HG02884 (cell line): ENCODE data around the gene SMYD5.

Experiments used
- ATAC-seq: cut with Tn5 transposase; IDR thresholded peaks from one replicate; pipeline ENCODE4 v1.9.1; 2021; ENCODE audit warnings: mild to moderate bottlenecking, moderate library complexity; ENCODE audit not compliant: unreplicated experiment

SMYD5 gene

DNA sequence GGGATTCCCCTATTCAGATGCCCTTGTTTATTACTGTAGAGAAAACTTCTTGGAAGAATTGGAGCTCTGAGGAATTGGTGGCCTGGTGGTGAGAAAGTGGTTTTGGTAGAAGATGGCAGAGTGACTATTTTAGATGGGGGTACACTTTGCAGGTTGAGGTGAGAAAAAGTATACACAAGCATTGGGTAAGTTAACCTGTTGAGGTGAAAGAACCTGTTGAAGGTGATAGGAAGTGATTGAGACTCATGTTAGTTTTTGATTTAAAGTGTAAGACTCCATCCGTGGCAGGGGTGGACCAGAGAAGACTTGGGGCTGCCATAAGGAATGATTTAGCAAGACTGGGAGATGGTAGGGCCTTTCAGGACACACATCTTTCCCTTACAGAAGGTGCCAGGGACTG, 23.1 kb downstream of the SMYD5 start:
- ATAC-seq: no peak

DNA sequence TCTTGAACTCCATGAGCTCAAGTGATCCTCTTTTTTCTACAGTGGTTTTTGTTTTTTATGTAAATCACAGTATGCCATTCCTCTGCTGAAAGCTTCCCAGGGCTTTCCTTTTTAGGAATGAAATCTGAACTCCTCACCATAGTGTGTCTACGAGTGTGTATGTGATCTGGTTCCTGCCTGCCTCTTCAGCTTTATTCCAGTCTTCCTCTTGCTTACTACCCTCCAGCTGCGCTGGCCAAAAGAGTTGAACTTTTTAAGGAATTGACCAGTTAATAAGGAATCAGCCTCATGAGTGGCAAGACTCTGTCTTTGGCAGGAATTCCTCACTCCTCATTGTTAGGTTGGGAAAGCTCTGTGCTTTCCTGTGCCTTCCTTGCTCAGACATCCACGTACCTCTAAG, 24.1 kb downstream of the SMYD5 start:
- no peak for ATAC-seq

DNA sequence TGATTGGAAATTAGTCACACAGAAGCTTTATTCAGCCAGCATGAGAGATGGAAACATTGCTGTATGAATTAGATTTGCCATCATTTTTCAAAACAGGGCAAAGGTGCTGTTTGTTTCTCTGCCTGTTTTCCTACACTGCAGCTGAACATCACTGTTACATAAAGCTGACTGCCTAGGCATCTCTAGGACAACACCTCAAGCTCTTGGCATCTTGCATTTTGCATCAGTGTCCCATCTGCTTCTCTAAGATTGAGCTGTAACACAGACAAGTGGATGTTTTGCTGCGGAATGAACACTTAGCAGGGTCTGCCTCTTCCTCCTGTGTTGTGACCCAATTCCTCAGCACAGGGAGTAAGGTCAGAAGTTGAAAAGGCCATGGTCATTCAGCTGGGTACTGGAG, 24.9 kb downstream of the SMYD5 start:
- ATAC-seq: no peak

DNA sequence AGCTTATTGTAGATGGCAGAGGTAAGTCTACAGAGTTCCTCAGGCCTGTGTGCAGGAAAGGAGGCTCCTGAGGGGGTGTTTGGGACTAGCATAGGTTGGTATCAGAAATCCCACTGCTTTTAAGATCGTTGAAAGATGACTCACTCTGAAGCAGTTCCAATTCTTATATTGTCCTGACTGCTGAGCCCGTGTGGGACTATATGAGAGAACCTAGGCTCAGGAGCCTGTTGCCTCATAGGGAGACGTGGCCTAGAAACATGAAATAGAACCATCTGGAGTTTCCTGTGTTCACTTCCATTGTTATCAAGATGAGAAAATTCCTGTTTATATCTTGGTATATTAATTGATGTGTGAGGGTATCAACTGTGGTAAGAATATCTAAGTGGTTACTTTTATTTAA, 25.7 kb downstream of the SMYD5 start:
- ATAC-seq: no peak

GRCh38 chr2:73243884-73244570, 30.0 kb downstream of the SMYD5 start:
- ATAC-seq: no peak

DNA sequence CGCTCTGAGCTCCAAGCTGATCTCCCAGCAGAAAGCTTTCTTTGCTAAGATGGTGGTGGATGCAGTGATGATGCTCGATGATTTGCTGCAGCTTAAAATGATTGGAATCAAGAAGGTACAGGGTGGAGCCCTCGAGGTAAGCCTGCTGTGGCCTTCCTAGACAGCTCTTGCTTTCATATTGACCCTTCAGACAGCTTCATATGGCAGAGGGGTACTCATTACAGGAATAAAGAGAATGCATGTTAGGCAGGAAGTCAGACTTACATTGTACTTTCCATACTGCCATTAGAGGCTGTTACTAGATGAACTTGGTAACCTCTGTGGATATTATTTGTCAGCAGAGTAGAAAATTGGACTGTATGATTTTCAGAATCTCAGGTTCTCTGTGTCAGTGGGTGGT, 30.5 kb downstream of the SMYD5 start:
- ATAC-seq: no peak

DNA sequence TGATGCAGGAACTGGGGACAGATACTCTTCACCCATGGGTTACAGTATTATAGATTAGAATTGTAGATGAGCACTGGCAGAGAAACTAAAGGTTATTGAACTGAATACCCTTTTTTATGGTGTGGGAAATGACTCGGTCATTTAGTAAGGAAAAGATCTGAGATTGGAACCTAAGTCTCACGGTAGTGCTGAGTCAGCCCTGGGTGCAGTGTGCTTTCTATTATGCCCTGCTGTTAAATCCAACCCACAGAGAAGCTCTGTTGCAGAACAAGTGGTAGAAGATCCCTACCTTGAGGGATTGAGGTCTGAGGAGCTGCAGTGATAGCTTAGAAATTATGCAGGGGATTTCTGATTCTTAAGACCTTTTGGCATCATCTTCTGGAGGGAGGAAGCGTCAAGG, 32.8 kb downstream of the SMYD5 start:
- no peak for ATAC-seq

- no peak for ATAC-seq
These were observed 35.6 kb downstream of the SMYD5 start for GRCh38 chr2:73249636-73250035.

DNA sequence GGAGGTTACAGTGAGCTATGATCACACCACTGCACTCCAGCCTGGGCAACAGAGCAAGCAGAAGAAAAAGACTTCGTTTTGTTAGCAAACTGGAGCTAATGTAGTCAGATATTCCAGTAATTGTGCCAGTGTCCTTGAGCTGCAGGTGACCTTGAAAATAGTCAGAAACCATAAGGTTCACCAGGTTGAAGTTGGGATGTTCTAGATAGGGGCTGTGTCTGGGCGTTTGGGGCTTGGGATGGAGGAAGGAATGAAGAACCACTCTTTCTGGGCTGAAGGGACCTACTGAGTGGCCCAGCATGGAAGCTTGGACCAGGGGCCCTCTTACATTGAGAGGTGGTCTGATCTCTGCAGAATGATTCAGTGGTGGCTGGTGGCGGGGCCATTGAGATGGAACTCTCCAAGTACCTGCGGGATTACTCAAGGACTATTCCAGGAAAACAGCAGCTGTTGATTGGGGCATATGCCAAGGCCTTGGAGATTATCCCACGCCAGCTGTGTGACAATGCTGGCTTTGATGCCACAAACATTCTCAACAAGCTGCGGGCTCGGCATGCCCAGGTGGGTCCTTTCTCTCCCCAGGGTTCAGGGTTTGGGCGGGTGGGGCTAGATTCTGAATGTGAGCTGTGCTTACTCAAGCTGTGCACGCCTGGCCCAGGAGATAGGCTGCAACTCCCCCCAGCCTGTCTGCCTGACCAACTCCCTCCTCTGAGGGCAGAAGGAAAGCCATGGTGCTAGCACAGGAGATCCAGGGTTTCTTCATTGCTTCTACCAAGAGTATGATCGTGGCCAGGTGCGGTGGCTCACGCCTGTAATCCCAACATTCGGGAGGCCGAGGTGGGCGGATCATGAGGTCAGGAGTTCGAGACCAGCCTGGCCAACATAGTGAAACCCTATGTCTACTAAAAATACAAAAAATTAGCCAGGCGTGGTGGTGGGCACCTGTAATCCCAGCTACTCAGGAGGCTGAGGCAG, 37.1 kb downstream of the SMYD5 start:
- ATAC-seq: no peak

DNA sequence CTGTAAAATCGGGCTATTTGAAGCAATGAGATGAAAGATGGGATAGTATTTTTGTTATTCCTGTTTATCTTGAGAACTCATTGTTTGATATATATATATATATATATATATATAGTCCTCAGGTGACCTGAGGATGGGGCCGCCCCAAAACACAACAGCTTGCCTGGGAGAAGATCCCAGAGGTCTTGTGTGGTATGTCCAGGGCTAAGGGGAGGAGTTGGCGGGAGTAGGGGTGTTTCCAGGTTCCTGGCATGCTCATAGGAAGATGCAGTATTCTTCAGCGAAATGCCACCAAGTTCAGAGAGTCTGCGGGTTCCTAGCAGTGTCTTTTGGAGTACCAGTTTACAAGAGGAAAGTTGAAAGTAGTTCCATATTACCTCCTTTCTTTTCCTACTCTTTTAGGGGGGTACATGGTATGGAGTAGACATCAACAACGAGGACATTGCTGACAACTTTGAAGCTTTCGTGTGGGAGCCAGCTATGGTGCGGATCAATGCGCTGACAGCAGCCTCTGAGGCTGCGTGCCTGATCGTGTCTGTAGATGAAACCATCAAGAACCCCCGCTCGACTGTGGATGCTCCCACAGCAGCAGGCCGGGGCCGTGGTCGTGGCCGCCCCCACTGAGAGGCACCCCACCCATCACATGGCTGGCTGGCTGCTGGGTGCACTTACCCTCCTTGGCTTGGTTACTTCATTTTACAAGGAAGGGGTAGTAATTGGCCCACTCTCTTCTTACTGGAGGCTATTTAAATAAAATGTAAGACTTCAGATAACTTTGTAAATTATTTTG, 38.4 kb downstream of the SMYD5 start:
- no peak for ATAC-seq

GRCh38 chr2:73253400-73253799, 39.4 kb downstream of the SMYD5 start:
- ATAC-seq: no peak

- no peak for ATAC-seq
These were observed 39.9 kb downstream of the SMYD5 start for GRCh38 chr2:73253901-73254300.

DNA sequence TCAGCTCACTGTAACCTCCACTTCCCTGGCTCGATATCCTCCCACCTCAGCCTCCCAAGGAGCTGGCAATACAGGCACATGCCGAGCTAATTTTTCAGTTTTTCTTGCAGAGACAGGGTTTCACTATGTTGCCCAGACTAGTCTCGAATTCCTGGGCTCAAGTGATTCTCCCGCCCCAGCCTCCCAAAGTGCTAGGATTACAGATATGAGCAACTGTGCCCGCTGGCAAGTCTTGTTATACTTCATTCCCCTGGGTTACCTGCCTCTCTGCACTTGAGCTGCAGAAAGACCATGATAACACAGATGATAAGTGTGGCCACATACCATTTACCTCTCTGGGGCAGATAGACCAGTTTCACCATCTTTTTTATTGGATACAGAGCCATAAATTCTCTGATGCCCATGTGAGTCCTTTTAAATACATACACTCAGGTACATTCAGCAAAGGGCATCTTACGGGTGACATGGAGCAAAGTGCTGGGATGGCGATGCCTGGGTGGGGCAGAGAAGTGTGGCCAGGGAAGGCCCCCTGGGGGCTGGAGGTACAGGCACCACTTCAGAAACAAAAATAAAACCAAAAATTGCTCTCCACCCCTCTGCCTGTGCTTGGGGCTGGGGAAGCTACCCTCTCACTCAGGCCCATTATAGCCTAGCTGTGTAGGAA, 40.4 kb downstream of the SMYD5 start:
- no peak for ATAC-seq

GRCh38 chr2:73255007-73255644, 41.1 kb downstream of the SMYD5 start:
- ATAC-seq: no peak

- no peak for ATAC-seq
These were observed 42.0 kb downstream of the SMYD5 start for GRCh38 chr2:73255907-73256617.

DNA sequence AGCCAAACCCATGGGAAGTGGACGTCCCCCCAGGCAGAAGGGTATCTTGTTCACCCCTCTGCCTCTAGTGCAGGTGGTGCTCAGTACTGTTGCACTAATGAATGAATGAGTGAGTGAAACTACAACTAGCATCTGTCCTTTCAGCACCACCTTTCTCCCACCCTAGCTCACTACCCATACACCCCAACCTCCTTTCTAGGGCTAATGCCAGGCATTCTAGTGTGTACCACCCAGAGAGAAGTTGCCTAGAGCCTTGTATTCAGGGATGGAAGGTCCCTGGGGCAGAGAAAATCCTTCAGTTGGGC, 42.5 kb downstream of the SMYD5 start:
- ATAC-seq: no peak

DNA sequence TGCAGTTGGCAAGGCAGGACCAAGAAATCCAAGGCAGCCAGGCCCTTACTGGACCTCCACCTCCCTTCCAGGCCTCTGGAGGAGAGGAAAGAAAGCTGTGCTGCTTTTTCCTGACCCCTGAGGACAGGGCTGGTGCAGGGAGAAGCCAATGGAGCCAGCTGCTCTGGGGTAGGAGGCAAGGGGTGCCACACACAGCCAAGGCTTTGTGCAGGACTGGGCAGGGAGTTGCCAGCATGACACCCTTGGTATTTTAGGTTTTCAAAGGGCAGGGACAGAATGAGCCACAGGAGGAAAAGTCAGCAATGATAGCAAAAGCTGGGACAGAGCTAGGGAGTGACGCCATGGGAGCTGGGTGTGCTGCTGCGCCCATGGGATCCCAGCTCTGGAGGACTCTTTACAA, 43.0 kb downstream of the SMYD5 start:
- no peak for ATAC-seq

DNA sequence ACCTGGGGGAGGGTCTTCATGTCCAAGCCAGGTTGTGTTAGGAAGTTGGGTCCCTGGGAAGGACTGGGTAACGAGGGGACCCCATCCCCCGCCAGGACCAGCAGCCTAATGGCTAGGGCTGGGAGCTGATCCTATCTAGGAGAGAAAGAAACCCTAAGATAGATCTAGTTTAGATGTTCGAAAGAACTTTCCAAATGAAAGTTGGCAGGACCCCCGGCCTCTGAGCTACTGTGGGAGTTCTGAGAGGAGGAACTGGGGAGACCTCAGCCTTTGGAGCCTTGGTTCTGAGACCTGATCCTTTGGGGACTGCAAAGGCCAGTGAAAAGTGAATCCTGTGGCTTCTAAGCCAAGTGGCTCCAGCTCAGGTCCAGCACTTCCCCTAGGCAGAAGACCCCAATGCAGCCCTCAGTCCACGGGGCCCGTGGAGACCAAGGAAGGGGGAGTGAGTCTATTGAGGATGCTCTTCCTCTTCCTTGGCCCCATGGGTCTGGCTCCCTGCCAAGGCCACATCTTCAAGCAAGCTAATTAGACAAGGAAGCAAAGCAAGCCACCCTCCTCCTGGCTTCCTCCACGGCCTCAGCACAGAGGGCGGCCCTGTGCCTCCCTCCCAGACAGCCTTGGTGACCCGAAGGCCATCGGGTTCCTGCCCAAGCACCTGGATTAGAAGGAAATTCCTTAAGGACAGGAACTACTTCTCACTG, 43.5 kb downstream of the SMYD5 start:
- ATAC-seq: no peak

- no peak for ATAC-seq
These were observed 44.3 kb downstream of the SMYD5 start for GRCh38 chr2:73258186-73258912.
